Hematopoietic multipotent progenitor cell treated with erythropoietin and hydrocortisone succinate and interleukin-3 and kit ligand, for 8 days (in vitro differentiated cells): ENCODE results near the gene CGB7.

Source experiments
- DNase-seq: peaks from one replicate; pipeline ENCODE4 v3.0.0-alpha.2; 2015

Gene CGB7

GRCh38 chr19:49057636-49058234, at the start of gene CGB7:
CGB7 (minus strand) TSS chr19:49057749; CDS start chr19:49055375, 2,374 bp downstream.
- no peak for DNase-seq

GRCh38 chr19:49106648-49107135, 49.1 kb upstream of the CGB7 start:
- DNase-seq, result peak; percentile 75

GRCh38 chr19:49104229-49104864, 46.8 kb upstream of the CGB7 start:
- no peak for DNase-seq

- no peak for DNase-seq
These were observed 46.0 kb upstream of the CGB7 start for GRCh38 chr19:49103331-49104085.

GRCh38 chr19:49102303-49102702, 44.8 kb upstream of the CGB7 start:
- no peak for DNase-seq

GRCh38 chr19:49101160-49101559, 43.6 kb upstream of the CGB7 start:
- no peak for DNase-seq

GRCh38 chr19:49098795-49099194, 41.2 kb upstream of the CGB7 start:
- no peak for DNase-seq

- peak; percentile 82 for DNase-seq
These were observed 40.1 kb upstream of the CGB7 start for GRCh38 chr19:49097453-49098288.

- DNase-seq, result no peak
These were observed 37.2 kb upstream of the CGB7 start for GRCh38 chr19:49094505-49095482.

- DNase-seq, result no peak
These were observed 35.1 kb upstream of the CGB7 start for GRCh38 chr19:49092686-49093085.

GRCh38 chr19:49091391-49092038, 34.0 kb upstream of the CGB7 start:
- no peak for DNase-seq

- DNase-seq, result no peak
These were observed 28.7 kb upstream of the CGB7 start for GRCh38 chr19:49086296-49086695.

- no peak for DNase-seq
These were observed 28.3 kb upstream of the CGB7 start for GRCh38 chr19:49085868-49086232.

- DNase-seq, result peak; percentile 99
These were observed 27.7 kb upstream of the CGB7 start, which contains the start of gene SNRNP70 for GRCh38 chr19:49085020-49085867. SNRNP70 (plus strand) TSS chr19:49085451; CDS start chr19:49086415, 964 bp downstream.

- no peak for DNase-seq
These were observed 26.9 kb upstream of the CGB7 start for GRCh38 chr19:49084206-49085019.

GRCh38 chr19:49081273-49081672, 23.7 kb upstream of the CGB7 start:
- no peak for DNase-seq

GRCh38 chr19:49080392-49080791, 22.8 kb upstream of the CGB7 start:
- no peak for DNase-seq

GRCh38 chr19:49074869-49075268, 17.3 kb upstream of the CGB7 start:
- peak; percentile 42 for DNase-seq
